ENCODE results near the gene PARD3B. TPM values are rescaled to one million over a fixed set of nuclear protein-coding genes. Genes with fewer than 3 reads are reported as not detected.

Gene PARD3B
- total and polyA plus RNA-seq, 2 experiments from 2014 or later, result 4.3 to 8.5 TPM

DNA sequence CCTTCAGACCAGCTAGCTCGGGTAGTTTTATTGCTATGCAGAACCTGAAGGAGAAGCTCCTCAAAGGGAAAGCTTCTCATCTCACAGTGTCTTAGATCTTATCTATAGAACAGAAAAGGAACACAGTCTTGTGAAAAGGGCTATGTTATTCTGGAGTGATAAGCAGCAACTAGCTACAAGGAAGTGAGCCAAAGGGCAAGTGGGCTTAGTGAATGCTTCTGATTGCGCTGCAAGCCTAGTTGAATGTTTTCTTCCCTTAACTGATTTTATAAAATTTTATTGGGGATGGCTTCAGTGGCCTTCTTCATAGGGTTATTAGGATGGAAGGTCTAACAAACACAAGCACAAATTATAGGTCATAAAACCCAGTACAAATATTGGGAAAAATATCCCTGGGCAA is 400.1 kb downstream of the PARD3B start:
- Histone ChIP-seq H3K4me1 (ENCODE audit: low read depth) (peaks cover 3% of the 10 kb centered on the region), H3K27ac (no peak overlapping the region), H3K4me3 (no peak overlapping the region), H3K36me3 (no peaks in the 10 kb centered on the region), H3K9me3 (ENCODE audit: low read depth) (no peaks in the 10 kb centered on the region), H3K27me3 (no peaks in the 10 kb centered on the region)
- TF ChIP-seq, protein P1, sequence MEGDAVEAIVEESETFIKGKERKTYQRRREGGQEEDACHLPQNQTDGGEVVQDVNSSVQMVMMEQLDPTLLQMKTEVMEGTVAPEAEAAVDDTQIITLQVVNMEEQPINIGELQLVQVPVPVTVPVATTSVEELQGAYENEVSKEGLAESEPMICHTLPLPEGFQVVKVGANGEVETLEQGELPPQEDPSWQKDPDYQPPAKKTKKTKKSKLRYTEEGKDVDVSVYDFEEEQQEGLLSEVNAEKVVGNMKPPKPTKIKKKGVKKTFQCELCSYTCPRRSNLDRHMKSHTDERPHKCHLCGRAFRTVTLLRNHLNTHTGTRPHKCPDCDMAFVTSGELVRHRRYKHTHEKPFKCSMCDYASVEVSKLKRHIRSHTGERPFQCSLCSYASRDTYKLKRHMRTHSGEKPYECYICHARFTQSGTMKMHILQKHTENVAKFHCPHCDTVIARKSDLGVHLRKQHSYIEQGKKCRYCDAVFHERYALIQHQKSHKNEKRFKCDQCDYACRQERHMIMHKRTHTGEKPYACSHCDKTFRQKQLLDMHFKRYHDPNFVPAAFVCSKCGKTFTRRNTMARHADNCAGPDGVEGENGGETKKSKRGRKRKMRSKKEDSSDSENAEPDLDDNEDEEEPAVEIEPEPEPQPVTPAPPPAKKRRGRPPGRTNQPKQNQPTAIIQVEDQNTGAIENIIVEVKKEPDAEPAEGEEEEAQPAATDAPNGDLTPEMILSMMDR (IDR thresholded peaks at IDR 0.05; ENCODE audit: low read depth, low read length), result no peak
- DNase-seq (ENCODE audit: low read depth in 1 of 2, low spot score in 1 of 2), result no peak

DNA sequence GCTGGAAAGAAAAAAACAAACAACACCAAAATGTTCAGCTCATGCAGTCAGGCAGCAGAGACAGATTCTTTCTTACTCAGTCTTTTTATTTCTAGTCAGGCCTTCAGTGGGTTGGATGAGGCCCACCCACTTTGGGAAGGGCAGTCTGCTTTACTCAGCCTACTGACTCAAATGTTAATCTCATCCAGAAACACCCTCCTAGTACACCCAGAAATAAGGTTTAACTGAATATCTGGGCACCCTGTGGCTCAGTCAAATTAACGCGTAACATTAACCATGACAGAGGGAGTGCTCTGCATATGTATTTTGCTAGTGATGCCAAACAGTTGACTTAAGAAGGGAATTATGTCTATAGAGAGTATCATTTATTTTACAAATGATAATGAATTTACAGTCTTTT is 401.6 kb downstream of the PARD3B start:
- DNase-seq (ENCODE audit: low read depth in 1 of 2, low spot score in 1 of 2), result no peak
- Histone ChIP-seq H3K36me3 (no peaks in the 10 kb centered on the region), H3K4me1 (ENCODE audit: low read depth) (no peaks in the 10 kb centered on the region), H3K27me3 (no peaks in the 10 kb centered on the region), H3K4me3 (no peak overlapping the region), H3K27ac (no peak overlapping the region), H3K9me3 (ENCODE audit: low read depth) (no peaks in the 10 kb centered on the region)
- TF ChIP-seq, protein P1 (IDR thresholded peaks at IDR 0.05; ENCODE audit: low read depth, low read length), result no peak

DNA sequence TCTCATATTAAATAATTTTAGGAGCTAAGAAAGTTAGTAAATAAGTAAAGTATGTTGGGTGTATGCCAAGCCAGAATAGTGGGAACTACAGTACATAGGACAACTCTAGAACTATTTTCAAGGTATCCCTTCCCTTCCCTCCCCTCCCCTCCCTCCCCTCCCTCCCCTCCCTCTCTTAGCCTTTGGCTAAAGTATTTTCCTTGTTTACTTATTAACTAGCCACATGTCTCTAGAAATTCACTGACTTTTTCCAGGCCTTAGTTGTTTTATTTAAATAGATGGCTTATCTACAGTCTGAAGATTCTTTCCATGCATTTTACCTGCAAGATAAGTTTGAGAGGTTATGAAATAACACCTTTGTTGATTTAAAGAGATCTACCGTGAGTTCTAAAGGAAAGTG is 402.1 kb downstream of the PARD3B start:
- H3K4me1 ChIP-seq (ENCODE audit: low read depth), result no peaks in the 10 kb centered on the region
- no peaks in the 10 kb centered on the region for H3K27me3 ChIP-seq
- H3K36me3 ChIP-seq, result no peaks in the 10 kb centered on the region
- no peak for DNase-seq (ENCODE audit: low read depth in 1 of 2, low spot score in 1 of 2)
- H3K9me3 ChIP-seq (ENCODE audit: low read depth), result no peaks in the 10 kb centered on the region
- H3K27ac ChIP-seq, result no peak overlapping the region
- H3K4me3 ChIP-seq, result no peak overlapping the region
- TF ChIP-seq, protein P1 (IDR thresholded peaks at IDR 0.05; ENCODE audit: low read depth, low read length), result no peak

DNA sequence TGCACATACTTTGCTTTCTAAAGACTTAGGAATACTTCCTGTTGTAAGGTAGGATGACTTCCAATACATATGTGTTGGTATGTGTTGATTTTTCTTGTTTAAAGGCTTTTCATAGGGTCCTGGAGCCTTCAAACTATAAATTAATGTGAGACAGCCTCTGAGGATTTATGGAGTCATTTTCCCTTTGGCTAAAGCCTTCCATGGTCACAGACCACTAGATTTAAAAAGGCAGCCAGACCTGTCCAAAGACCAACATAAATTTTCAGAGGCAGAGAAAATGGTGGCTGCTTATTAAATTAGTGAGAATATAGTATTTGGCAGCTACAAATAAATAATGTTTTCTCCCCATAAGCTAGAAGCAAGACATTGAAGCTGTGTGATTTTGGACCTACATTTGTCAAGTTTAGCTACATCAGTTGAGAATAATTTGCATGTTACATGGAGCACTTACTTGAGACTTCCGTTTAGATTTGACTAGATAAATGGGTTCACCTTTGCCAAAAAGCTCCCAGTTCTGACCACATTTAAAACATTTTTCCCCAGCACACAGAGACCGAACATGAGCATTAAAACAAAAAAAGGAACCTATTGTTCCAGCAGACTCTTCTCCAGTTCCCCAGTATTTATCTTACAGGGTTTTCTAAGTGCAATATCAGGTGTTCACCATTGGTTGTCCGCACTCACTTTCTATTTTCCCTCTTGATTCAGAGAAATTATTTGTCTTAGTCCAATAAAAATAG is 402.9 kb downstream of the PARD3B start:
- no peaks in the 10 kb centered on the region for H3K27me3 ChIP-seq
- DNase-seq (ENCODE audit: low read depth in 1 of 2, low spot score in 1 of 2), result no peak
- no peaks in the 10 kb centered on the region for H3K4me1 ChIP-seq (ENCODE audit: low read depth)
- no peak overlapping the region for H3K4me3 ChIP-seq
- TF ChIP-seq, protein P1 (IDR thresholded peaks at IDR 0.05; ENCODE audit: low read depth, low read length), result no peak
- no peaks in the 10 kb centered on the region for H3K36me3 ChIP-seq
- no peak overlapping the region for H3K27ac ChIP-seq
- H3K9me3 ChIP-seq (ENCODE audit: low read depth), result no peaks in the 10 kb centered on the region

DNA sequence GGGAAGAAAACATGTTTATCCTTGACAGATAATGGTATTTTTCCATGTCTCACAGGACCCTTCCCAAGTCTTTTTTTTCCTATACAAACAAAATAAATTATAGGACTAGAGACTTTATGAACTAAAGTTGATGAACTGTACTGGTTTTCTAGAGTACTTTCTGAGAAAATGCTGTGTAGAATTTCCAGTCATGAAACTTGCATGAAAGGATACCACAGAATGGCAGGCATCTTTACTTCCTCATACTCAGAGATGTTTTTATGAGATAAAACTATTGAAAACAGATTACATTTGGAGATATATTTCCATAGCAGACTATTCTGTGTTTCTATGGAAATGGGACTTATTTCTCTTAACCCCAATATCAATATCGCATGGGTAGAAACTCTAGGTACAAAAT is 403.5 kb downstream of the PARD3B start:
- Histone ChIP-seq H3K27ac (no peak overlapping the region), H3K4me1 (ENCODE audit: low read depth) (no peaks in the 10 kb centered on the region), H3K36me3 (no peaks in the 10 kb centered on the region), H3K4me3 (no peak overlapping the region), H3K9me3 (ENCODE audit: low read depth) (no peaks in the 10 kb centered on the region), H3K27me3 (no peaks in the 10 kb centered on the region)
- TF ChIP-seq, protein P1 (IDR thresholded peaks at IDR 0.05; ENCODE audit: low read depth, low read length), result no peak
- DNase-seq (ENCODE audit: low read depth in 1 of 2, low spot score in 1 of 2), result no peak
